D721Med (cell line): ENCODE results near the gene ATRNL1.

Source experiments
- DNase-seq: peaks from one replicate; pipeline ENCODE4 v3.0.0; 2011; ENCODE audit warnings: low spot score; ENCODE audit not compliant: insufficient read length
- FAIRE-seq: peaks from 2 replicates; lab custom pipeline; 2011; peaks lifted over from hg19 to GRCh38; lab: Jason Lieb, UNC
- TF ChIP-seq, protein P1 (sequence below): IDR thresholded peaks from 2 replicates; pipeline ENCODE4 v1.5.1; 2012; ENCODE audit warnings: mild to moderate bottlenecking, control low read depth; ENCODE audit not compliant: insufficient read depth; ENCODE audit errors: missing control alignments

The ATRNL1 gene

DNA sequence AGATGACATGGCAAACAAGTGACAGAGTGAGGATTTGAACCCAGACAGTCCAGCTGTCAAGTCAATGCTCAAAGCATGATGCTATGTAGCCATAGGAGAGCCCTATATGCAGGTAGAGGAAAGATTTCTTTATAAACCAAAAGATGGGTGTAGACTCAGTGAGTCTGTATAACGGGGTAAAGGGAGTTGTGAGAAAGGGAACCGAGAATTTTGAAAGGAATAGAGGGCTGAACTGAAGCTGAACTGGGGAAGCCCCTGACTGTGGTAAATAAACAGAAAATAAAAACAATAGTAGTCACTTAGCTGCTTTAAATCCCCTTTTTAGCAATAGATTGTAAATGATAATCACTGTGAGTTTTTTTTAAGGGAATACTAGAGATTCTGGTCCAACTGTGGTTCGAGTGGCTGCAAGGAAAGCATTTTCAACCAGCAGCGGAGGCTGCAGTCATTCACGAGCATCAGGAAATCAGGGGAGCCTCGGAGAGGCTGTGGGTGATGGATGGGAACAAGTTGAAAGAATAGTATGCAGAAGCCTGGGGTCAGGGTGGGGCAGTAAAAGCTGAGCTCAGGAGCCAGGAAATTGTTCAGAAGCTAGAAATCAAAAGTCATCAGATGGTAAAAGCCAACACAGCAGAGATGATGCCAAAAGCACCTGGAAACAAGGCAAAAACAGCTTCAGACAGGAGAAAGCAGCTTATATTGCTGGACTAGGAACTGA is 786.4 kb downstream of the ATRNL1 start:
- DNase-seq: no peak
- TF ChIP-seq, protein P1, sequence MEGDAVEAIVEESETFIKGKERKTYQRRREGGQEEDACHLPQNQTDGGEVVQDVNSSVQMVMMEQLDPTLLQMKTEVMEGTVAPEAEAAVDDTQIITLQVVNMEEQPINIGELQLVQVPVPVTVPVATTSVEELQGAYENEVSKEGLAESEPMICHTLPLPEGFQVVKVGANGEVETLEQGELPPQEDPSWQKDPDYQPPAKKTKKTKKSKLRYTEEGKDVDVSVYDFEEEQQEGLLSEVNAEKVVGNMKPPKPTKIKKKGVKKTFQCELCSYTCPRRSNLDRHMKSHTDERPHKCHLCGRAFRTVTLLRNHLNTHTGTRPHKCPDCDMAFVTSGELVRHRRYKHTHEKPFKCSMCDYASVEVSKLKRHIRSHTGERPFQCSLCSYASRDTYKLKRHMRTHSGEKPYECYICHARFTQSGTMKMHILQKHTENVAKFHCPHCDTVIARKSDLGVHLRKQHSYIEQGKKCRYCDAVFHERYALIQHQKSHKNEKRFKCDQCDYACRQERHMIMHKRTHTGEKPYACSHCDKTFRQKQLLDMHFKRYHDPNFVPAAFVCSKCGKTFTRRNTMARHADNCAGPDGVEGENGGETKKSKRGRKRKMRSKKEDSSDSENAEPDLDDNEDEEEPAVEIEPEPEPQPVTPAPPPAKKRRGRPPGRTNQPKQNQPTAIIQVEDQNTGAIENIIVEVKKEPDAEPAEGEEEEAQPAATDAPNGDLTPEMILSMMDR: no peak
- no peak for FAIRE-seq

DNA sequence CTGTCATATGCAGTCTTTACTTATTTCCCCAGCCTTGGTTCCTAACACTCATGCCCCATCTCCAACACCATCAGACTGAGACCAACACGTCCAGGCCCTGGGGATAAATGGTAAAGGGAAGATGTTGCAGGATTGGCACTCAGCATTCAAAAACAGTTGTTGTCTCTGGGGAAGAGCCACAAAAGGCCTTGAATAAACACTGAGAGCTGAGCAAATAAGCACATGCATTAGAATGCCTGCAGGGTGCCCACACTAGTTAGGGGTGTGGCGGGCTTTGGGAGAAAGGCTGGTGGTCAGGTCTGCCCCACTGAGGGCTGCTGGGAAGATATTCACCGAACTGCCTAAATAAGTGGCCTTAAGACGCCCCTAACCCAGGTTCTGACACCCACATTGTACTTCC is 788.9 kb downstream of the ATRNL1 start:
- TF ChIP-seq, protein P1: no peak
- DNase-seq (no peak), FAIRE-seq (no peak)

DNA sequence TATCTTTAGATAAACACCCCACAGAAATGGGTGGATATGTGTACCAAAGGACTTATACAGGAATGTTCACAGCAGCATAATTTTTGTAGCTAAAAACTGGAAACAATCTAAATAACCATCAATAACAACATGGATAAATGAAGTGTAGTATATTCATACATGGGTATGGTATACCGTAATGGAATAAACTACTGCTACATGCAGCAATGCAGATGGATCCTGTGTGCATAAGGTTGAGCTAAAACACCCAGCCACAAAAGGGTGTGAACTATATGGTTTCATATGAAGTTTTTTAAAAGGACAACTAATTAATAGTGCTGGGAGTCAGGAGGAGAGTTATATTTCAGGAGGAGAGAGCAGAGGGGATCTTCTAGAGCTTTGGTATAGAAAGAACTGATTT is 790.2 kb downstream of the ATRNL1 start:
- TF ChIP-seq, protein P1: no peak
- DNase-seq (no peak), FAIRE-seq (no peak)

DNA sequence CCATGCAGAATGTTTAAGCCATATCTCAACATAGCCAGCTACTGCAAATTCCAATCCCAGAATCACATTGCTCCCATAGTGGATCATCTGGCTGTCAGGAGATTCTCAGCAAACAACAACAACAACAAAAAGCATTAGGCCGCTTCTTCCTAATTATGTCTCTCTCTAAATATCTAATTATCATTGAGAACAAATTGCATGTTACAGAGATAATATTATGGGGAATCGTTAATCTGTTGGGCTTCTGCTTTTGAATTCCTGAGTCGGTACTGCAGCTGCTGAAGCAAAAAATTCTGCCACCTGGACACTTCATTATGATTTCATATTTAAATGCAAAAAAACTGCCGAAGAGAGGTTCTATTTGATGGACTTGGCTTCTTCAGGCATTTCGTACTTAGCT is 791.2 kb downstream of the ATRNL1 start:
- DNase-seq: no peak
- TF ChIP-seq, protein P1: no peak
- no peak for FAIRE-seq

DNA sequence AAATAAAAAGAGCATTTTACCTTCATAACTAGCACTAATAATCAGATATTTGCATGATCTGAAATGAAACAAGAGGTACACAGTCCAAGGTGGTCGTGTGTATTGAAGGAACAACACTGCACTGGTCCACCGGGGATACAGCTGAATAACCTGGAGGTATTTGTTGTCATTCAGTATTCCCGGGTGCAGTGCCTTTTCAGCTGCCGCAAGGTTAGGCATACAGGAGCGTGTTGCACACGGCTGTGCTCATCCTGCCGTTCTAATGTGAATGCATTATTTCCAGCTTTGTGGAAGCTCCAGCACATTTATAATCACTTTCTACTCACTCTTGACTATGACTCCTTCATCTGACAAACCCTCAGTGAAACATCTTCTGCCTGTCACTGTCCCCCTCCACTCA is 802.0 kb downstream of the ATRNL1 start:
- TF ChIP-seq, protein P1: no peak
- FAIRE-seq (no peak), DNase-seq (no peak)

DNA sequence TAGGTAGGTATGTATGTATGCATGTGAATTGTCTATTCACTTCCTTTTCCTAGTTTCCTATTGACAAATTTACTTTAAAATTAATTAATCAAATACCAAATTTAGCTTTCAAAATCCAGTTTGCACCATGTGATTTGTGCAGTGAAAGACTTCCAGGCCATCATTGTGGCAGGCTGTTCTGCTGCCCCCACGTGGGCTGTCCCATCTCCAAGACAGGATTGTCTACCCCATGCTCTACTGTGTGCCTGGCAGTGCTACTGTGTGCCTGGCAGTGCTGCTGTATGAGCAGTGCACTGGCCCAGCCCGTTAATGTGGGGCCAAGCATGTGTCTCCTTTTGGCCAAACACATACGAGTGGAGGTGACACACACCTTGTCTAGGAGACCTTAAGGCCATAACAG is 805.1 kb downstream of the ATRNL1 start:
- TF ChIP-seq, protein P1: no peak
- FAIRE-seq (no peak), DNase-seq (no peak)

DNA sequence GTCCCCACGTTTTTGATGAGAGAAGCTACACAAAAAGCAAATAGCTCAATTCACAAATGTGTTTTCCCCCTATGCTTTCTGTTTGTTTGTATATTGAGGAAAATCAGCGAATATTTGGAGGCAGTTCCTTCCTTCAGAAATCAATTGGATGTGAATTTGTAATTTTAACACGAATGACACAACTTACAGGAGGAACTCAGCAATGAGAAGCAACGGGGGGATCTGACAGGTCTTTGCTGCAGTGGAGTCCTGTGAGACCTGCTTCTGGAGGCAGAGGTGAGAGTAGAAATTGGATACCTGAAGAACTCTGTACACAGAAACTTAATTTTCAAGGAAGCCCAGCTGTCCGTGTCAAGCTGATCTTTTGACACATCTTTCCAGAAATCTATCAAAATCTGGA is 809.4 kb downstream of the ATRNL1 start:
- TF ChIP-seq, protein P1: no peak
- no peak for DNase-seq
- no peak for FAIRE-seq
